ENCODE data around the gene HOXB9. TPM values are rescaled to one million over a fixed set of nuclear protein-coding genes. Genes with fewer than 3 reads are reported as not detected.

Gene HOXB9
- total RNA-seq, 5 donors from 2014 or later (not counting 1 experiment from before 2014, with no cell fraction given), result 0.19 to 0.43 (median 0.30) TPM; not detected in 1

DNA sequence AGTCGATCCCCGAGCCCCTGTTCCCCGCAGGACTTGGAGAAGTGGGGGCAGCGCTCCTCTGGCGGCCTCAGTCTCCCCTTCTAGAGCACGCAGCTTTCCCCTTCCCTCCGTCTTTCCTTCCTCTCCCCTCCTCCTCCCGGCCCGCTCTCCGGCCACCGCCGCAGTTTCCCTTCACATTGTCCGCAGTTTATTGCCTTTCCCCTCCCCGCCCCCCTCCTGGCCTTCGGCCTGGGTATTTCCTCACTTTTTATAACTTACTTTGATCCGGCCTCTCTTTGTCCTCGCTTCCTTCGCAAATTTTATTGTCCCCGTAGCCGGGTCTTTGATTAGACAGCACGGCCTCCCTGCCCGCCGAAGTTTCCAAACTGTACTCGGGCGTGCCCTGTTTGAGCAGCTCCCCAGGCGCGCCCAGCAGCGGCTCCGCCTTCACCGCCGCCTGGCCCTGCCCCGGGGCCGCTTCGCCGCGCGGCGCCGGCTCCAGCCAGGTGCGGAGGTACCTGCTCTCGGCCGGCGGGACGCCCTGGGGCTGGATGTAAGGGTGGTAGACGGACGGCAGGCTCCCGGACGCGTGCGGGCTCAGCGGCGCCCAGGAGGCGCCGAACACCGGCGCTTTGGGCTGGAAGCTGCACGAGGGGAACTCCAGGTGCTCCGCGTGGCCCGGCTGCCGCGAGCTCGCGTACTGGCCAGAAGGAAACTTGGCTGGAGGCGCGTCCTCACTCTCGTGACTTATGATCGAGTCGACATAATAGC, 488 bp downstream of the HOXB9 start:
- Histone ChIP-seq H3K36me3 (ENCODE audit: control insufficient read depth in 2 of 2, extremely low read depth in 1 of 2, insufficient read depth in 1 of 2, low read length in 1 of 2) (no peaks in the 10 kb centered on the region), H3K27ac (ENCODE audit: low read length) (no peak overlapping the region), H3K4me3 (ENCODE audit: control insufficient read depth in 1 of 2, extremely low read depth in 1 of 2, low read length in 1 of 2) (peak overlapping the region; percentile 33 to 71), H3K4me1 (ENCODE audit: control insufficient read depth in 1 of 2, extremely low read depth in 1 of 2, insufficient read depth in 2 of 2, low read length in 2 of 2) (peaks cover 8 to 29% of the 10 kb centered on the region in 2 experiments), H3K9me3 (no peaks in the 10 kb centered on the region), H3K27me3 (replicated peaks in 1 of 2; ENCODE audit: control insufficient read depth in 2 of 2, extremely low read depth in 1 of 2, insufficient read depth in 2 of 2, low read length in 1 of 2) (peaks cover 34 to 89% of the 10 kb centered on the region in 2 experiments)
- H3K4me1 Mint-ChIP-seq, result peaks cover 10 to 20% (median 18%) of the 10 kb centered on the region in 3 donors
- H3K9me3 Mint-ChIP-seq, result no peaks in the 10 kb centered on the region
- H3K27ac Mint-ChIP-seq, result no peak overlapping the region
- H3K27me3 Mint-ChIP-seq, result peaks cover 72 to 90% of the 10 kb centered on the region in 2 donors
- ATAC-seq (replicated peaks in 1 of 4), result peak; percentile 66 to 76 (median 72)
- H3K4me3 Mint-ChIP-seq, result peak overlapping the region; percentile 75 to 78 (median 77)
- under 1% methylated on average over 65 of the region's 69 CpGs for WGBS (ENCODE audit: insufficient coverage)
- ChIA-PET CTCF (interaction anchor here (0.6 to 1.9 kb wide), 7 partner anchors 10 to 551 kb away, joined by 3 to 8 read pairs (median 4); no protein-coding TSS in a partner anchor), POLR2A (interaction anchor here in 1 of 2 donors (0.6 to 0.7 kb wide), 2 partner anchors 546 to 976 kb away, joined by 3 to 4 read pairs; no protein-coding TSS in a partner anchor)
- peak in 5 of 35 experiments; percentile 26 to 66 (median 34) for DNase-seq
- no peaks in the 10 kb centered on the region for H3K36me3 Mint-ChIP-seq

DNA sequence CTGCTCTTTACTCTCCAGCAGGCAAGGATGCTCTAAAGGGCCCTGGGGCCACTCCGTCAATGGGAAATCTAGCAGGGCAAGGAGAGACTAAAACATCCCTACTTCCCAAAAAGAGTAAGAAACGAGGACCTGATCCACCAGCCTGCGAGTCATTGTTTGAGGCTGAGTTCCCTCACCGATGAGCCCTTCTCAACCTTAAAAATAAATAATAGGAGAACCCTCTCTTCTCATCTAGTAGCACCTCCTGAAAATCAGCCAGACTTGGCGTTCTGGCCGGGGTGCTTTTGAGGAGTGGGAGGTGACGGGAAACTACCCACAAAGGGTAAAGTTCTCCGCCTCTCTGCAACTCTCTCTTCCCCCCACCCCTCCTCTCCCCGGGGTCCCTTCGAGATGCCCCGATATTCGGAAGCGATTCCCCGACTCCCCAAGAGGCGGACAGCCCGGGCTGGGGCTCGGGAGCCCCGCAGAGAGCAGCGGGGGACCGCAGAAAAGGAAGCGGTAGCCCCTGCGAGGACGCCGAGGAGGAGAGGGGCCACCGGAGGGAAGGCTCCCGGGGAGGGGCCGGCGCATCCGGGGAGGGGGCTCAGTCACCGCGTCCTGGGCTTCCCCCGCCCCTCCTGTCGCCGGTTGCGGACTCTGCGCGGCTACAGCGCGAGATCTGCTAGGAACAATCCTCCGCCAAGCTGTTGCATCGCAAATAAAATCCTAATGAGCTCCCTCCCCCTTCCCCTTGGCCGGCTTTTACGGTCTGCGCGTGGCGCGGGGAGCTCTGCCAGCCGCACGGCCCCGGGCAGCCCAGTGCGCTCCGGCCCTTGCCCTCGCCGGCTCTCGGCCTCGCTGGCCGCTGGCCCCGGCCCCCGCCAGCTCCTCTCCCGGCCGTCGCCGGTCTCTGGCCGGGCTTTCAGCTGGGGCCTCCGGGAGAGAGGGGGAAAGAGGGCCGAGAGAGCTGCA, 1.3 kb downstream of the HOXB9 start:
- Histone ChIP-seq H3K36me3 (ENCODE audit: control insufficient read depth in 2 of 2, extremely low read depth in 1 of 2, insufficient read depth in 1 of 2, low read length in 1 of 2) (no peaks in the 10 kb centered on the region), H3K9me3 (no peaks in the 10 kb centered on the region), H3K27ac (ENCODE audit: low read length) (no peak overlapping the region), H3K4me3 (ENCODE audit: control insufficient read depth in 1 of 2, extremely low read depth in 1 of 2, low read length in 1 of 2) (peak overlapping the region; percentile 26 to 71), H3K4me1 (ENCODE audit: control insufficient read depth in 1 of 2, extremely low read depth in 1 of 2, insufficient read depth in 2 of 2, low read length in 2 of 2) (peaks cover 8 to 29% of the 10 kb centered on the region in 2 experiments), H3K27me3 (replicated peaks in 1 of 2; ENCODE audit: control insufficient read depth in 2 of 2, extremely low read depth in 1 of 2, insufficient read depth in 2 of 2, low read length in 1 of 2) (peaks cover 26 to 93% of the 10 kb centered on the region in 2 experiments)
- Mint-ChIP-seq H3K27ac (no peak overlapping the region), H3K9me3 (no peaks in the 10 kb centered on the region), H3K36me3 (no peaks in the 10 kb centered on the region), H3K4me1 (peaks cover 10 to 20% (median 18%) of the 10 kb centered on the region in 3 donors), H3K27me3 (peaks cover 68 to 90% of the 10 kb centered on the region in 2 donors), H3K4me3 (peak overlapping the region; percentile 75 to 78 (median 77))
- 4% methylated on average over 54 of the region's 66 CpGs for WGBS (ENCODE audit: insufficient coverage)
- ATAC-seq (replicated peaks in 1 of 4) (peak; percentile 11 to 47 (median 22)), DNase-seq (peak in 2 of 35 experiments; percentile 24 to 55)
- ChIA-PET POLR2A (interaction anchor here in 1 of 2 donors (0.5 to 0.6 kb wide), 2 partner anchors 423 to 976 kb away, joined by 3 read pairs; no protein-coding TSS in a partner anchor), CTCF (interaction anchor here in 1 of 2 donors (0.6 to 1.9 kb wide), 6 partner anchors 11 to 550 kb away, joined by 3 to 8 read pairs (median 4); no protein-coding TSS in a partner anchor)

DNA sequence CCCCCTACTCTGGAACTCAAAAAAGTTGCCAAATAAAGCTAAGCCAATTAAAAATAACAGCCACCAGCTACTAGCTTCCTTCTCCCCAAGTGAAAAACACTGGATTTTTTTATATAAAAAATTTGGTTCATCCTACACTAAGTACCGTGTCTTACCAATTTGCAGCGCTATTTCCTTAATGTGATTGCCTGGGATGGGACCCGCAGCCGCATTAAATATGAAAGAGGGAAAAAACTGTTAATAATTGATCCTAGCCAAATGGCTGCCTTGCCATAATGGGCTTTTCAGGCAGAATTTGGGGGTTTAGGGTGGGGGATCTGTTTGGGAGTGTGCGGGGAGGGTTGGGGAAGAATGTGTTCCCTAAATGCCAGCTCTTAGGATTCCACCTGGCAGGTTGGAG, 2.0 kb downstream of the HOXB9 start:
- WGBS (ENCODE audit: insufficient coverage), result 87% methylated on average over 3 of the region's 5 CpGs
- H3K27ac Mint-ChIP-seq, result no peak overlapping the region
- DNase-seq (no peak), ATAC-seq (replicated peaks in 1 of 4) (no peak)
- Histone ChIP-seq H3K36me3 (ENCODE audit: control insufficient read depth in 2 of 2, extremely low read depth in 1 of 2, insufficient read depth in 1 of 2, low read length in 1 of 2) (no peaks in the 10 kb centered on the region), H3K9me3 (no peaks in the 10 kb centered on the region), H3K27me3 (replicated peaks in 1 of 2; ENCODE audit: control insufficient read depth in 2 of 2, extremely low read depth in 1 of 2, insufficient read depth in 2 of 2, low read length in 1 of 2) (peaks cover 25 to 95% of the 10 kb centered on the region in 2 experiments), H3K27ac (ENCODE audit: low read length) (no peak overlapping the region), H3K4me3 (ENCODE audit: control insufficient read depth in 1 of 2, extremely low read depth in 1 of 2, low read length in 1 of 2) (no peak overlapping the region), H3K4me1 (ENCODE audit: control insufficient read depth in 1 of 2, extremely low read depth in 1 of 2, insufficient read depth in 2 of 2, low read length in 2 of 2) (peaks cover 8 to 34% of the 10 kb centered on the region in 2 experiments)
- H3K27me3 Mint-ChIP-seq, result peaks cover 68 to 89% of the 10 kb centered on the region in 2 donors
- POLR2A ChIA-PET, result interaction anchor here in 1 of 2 donors (0.6 kb wide), 1 partner anchor 913 kb away, joined by 3 read pairs; no protein-coding TSS in a partner anchor
- no peaks in the 10 kb centered on the region for H3K9me3 Mint-ChIP-seq
- H3K4me3 Mint-ChIP-seq, result peak overlapping the region in 1 of 3 donors; percentile 77
- CTCF ChIA-PET, result interaction anchor here in 1 of 2 donors (0.5 to 1.0 kb wide), 4 partner anchors 8 to 492 kb away, joined by 3 to 6 read pairs (median 4); no protein-coding TSS in a partner anchor
- H3K4me1 Mint-ChIP-seq, result peaks cover 12 to 24% (median 18%) of the 10 kb centered on the region in 3 donors
- H3K36me3 Mint-ChIP-seq, result no peaks in the 10 kb centered on the region

GRCh38 chr17:48623583-48623982, 2.6 kb downstream of the HOXB9 start:
- Mint-ChIP-seq H3K36me3 (no peaks in the 10 kb centered on the region), H3K4me1 (peaks cover 15 to 28% (median 21%) of the 10 kb centered on the region in 3 donors), H3K27me3 (peaks cover 68 to 89% of the 10 kb centered on the region in 2 donors), H3K9me3 (no peaks in the 10 kb centered on the region), H3K4me3 (no peak overlapping the region), H3K27ac (no peak overlapping the region)
- ChIA-PET CTCF (interaction anchor here in 1 of 2 donors (0.5 to 1.0 kb wide), 4 partner anchors 9 to 492 kb away, joined by 3 to 6 read pairs (median 4); no protein-coding TSS in a partner anchor), POLR2A (interaction anchor here in 1 of 2 donors (0.6 kb wide), 1 partner anchor 912 kb away, joined by 3 read pairs; no protein-coding TSS in a partner anchor)
- no peaks in the 10 kb centered on the region for H3K36me3 ChIP-seq (ENCODE audit: control insufficient read depth in 2 of 2, extremely low read depth in 1 of 2, insufficient read depth in 1 of 2, low read length in 1 of 2)
- no peaks in the 10 kb centered on the region for H3K9me3 ChIP-seq
- 62% methylated on average over 2 of the region's 4 CpGs for WGBS (ENCODE audit: insufficient coverage)
- DNase-seq (no peak), ATAC-seq (replicated peaks in 1 of 4) (no peak)
- peaks cover 8 to 39% of the 10 kb centered on the region in 2 experiments for H3K4me1 ChIP-seq (ENCODE audit: control insufficient read depth in 1 of 2, extremely low read depth in 1 of 2, insufficient read depth in 2 of 2, low read length in 2 of 2)
- no peak overlapping the region for H3K27ac ChIP-seq (ENCODE audit: low read length)
- no peak overlapping the region for H3K4me3 ChIP-seq (ENCODE audit: control insufficient read depth in 1 of 2, extremely low read depth in 1 of 2, low read length in 1 of 2)
- H3K27me3 ChIP-seq (replicated peaks in 1 of 2; ENCODE audit: control insufficient read depth in 2 of 2, extremely low read depth in 1 of 2, insufficient read depth in 2 of 2, low read length in 1 of 2), result peaks cover 20 to 95% of the 10 kb centered on the region in 2 experiments

DNA sequence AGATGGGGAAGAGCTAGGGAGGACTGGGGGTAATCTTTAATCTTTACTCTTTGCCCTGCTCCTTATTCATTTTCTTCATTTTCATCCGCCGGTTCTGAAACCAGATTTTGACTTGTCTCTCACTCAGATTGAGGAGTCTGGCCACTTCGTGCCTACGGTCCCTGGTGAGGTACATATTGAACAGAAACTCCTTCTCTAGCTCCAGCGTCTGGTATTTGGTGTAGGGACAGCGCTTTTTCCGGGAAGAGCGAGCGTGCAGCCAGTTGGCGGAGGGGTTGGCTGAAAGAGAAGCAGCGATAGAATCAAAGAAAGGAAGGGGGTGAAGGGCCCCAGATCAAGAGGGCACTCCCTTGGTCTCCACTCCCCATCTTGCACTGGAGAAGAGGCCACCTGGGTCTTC, 3.3 kb downstream of the HOXB9 start:
- 78% methylated on average over 3 of the region's 11 CpGs for WGBS (ENCODE audit: insufficient coverage)
- H3K9me3 Mint-ChIP-seq, result no peaks in the 10 kb centered on the region

More for the DNA sequence above, 3.3 kb downstream of the HOXB9 start:
- Mint-ChIP-seq H3K36me3 (no peaks in the 10 kb centered on the region), H3K4me3 (no peak overlapping the region), H3K4me1 (peaks cover 21 to 33% (median 27%) of the 10 kb centered on the region in 3 donors), H3K27ac (no peak overlapping the region), H3K27me3 (peaks cover 67 to 88% of the 10 kb centered on the region in 2 donors)
- no peak overlapping the region for H3K4me3 ChIP-seq (ENCODE audit: control insufficient read depth in 1 of 2, extremely low read depth in 1 of 2, low read length in 1 of 2)
- POLR2A ChIA-PET, result interaction anchor here in 1 of 2 donors (0.5 to 0.7 kb wide), 3 partner anchors 22 to 904 kb away, joined by 3 to 4 read pairs (median 4); no protein-coding TSS in a partner anchor
- no peak overlapping the region for H3K27ac ChIP-seq (ENCODE audit: low read length)
- DNase-seq (no peak), ATAC-seq (replicated peaks in 1 of 4) (no peak)
- H3K36me3 ChIP-seq (ENCODE audit: control insufficient read depth in 2 of 2, extremely low read depth in 1 of 2, insufficient read depth in 1 of 2, low read length in 1 of 2), result no peaks in the 10 kb centered on the region
- peaks cover 8 to 47% of the 10 kb centered on the region in 2 experiments for H3K4me1 ChIP-seq (ENCODE audit: control insufficient read depth in 1 of 2, extremely low read depth in 1 of 2, insufficient read depth in 2 of 2, low read length in 2 of 2)
- H3K27me3 ChIP-seq (replicated peaks in 1 of 2; ENCODE audit: control insufficient read depth in 2 of 2, extremely low read depth in 1 of 2, insufficient read depth in 2 of 2, low read length in 1 of 2), result peaks cover 19 to 95% of the 10 kb centered on the region in 2 experiments
- CTCF ChIA-PET, result interaction anchor here in 1 of 2 donors (0.6 kb wide), 1 partner anchor 10 kb away, joined by 3 read pairs; no protein-coding TSS in a partner anchor
- H3K9me3 ChIP-seq, result no peaks in the 10 kb centered on the region
